Measurements from ENCODE around the gene FXYD1.

The FXYD1 gene

GRCh38 chr19:35167251-35168119 is 28.9 kb downstream of the FXYD1 start:
- H3K36me3 ChIP-seq (ENCODE audit: control insufficient read depth, insufficient read depth, low read length), result peaks cover 16% of the 10 kb centered on the region
- H3K4me3 ChIP-seq (ENCODE audit: low read length), result no peak overlapping the region
- H3K27me3 ChIP-seq (ENCODE audit: control insufficient read depth, insufficient read depth, low read length), result no peaks in the 10 kb centered on the region
- no peaks in the 10 kb centered on the region for H3K4me1 ChIP-seq (ENCODE audit: control insufficient read depth, insufficient read depth, low read length)
- H3K27ac ChIP-seq (ENCODE audit: low read depth, low read length), result no peak overlapping the region
- H3K9ac ChIP-seq (ENCODE audit: low read length), result no peak overlapping the region

- Histone ChIP-seq H3K36me3 (ENCODE audit: control insufficient read depth, insufficient read depth, low read length) (peaks cover 10% of the 10 kb centered on the region), H3K9ac (ENCODE audit: low read length) (no peak overlapping the region), H3K4me1 (ENCODE audit: control insufficient read depth, insufficient read depth, low read length) (no peaks in the 10 kb centered on the region), H3K27me3 (ENCODE audit: control insufficient read depth, insufficient read depth, low read length) (no peaks in the 10 kb centered on the region), H3K4me3 (ENCODE audit: low read length) (no peak overlapping the region), H3K27ac (ENCODE audit: low read depth, low read length) (no peak overlapping the region)
Measured at GRCh38 chr19:35168196-35168595, 29.6 kb downstream of the FXYD1 start.

- Histone ChIP-seq H3K27ac (ENCODE audit: low read depth, low read length) (no peak overlapping the region), H3K4me1 (ENCODE audit: control insufficient read depth, insufficient read depth, low read length) (no peaks in the 10 kb centered on the region), H3K27me3 (ENCODE audit: control insufficient read depth, insufficient read depth, low read length) (no peaks in the 10 kb centered on the region), H3K9ac (ENCODE audit: low read length) (no peak overlapping the region), H3K4me3 (ENCODE audit: low read length) (no peak overlapping the region), H3K36me3 (ENCODE audit: control insufficient read depth, insufficient read depth, low read length) (peaks cover 5% of the 10 kb centered on the region)
Measured at GRCh38 chr19:35169221-35169995, 30.8 kb downstream of the FXYD1 start.

- no peak overlapping the region for H3K9ac ChIP-seq (ENCODE audit: low read length)
- H3K36me3 ChIP-seq (ENCODE audit: control insufficient read depth, insufficient read depth, low read length), result peaks cover 5% of the 10 kb centered on the region
- no peak overlapping the region for H3K27ac ChIP-seq (ENCODE audit: low read depth, low read length)
- H3K27me3 ChIP-seq (ENCODE audit: control insufficient read depth, insufficient read depth, low read length), result no peaks in the 10 kb centered on the region
- no peaks in the 10 kb centered on the region for H3K4me1 ChIP-seq (ENCODE audit: control insufficient read depth, insufficient read depth, low read length)
- H3K4me3 ChIP-seq (ENCODE audit: low read length), result no peak overlapping the region
Measured at GRCh38 chr19:35170359-35171061, 31.9 kb downstream of the FXYD1 start.

GRCh38 chr19:35171730-35172129 is 33.1 kb downstream of the FXYD1 start:
- Histone ChIP-seq H3K27me3 (ENCODE audit: control insufficient read depth, insufficient read depth, low read length) (no peaks in the 10 kb centered on the region), H3K36me3 (ENCODE audit: control insufficient read depth, insufficient read depth, low read length) (no peaks in the 10 kb centered on the region), H3K27ac (ENCODE audit: low read depth, low read length) (no peak overlapping the region), H3K4me3 (ENCODE audit: low read length) (no peak overlapping the region), H3K4me1 (ENCODE audit: control insufficient read depth, insufficient read depth, low read length) (no peaks in the 10 kb centered on the region), H3K9ac (ENCODE audit: low read length) (no peak overlapping the region)

GRCh38 chr19:35174226-35174625 is 35.6 kb downstream of the FXYD1 start:
- Histone ChIP-seq H3K4me3 (ENCODE audit: low read length) (no peak overlapping the region), H3K9ac (ENCODE audit: low read length) (no peak overlapping the region), H3K36me3 (ENCODE audit: control insufficient read depth, insufficient read depth, low read length) (no peaks in the 10 kb centered on the region), H3K27ac (ENCODE audit: low read depth, low read length) (no peak overlapping the region), H3K4me1 (ENCODE audit: control insufficient read depth, insufficient read depth, low read length) (no peaks in the 10 kb centered on the region), H3K27me3 (ENCODE audit: control insufficient read depth, insufficient read depth, low read length) (no peaks in the 10 kb centered on the region)

- no peak overlapping the region for H3K9ac ChIP-seq (ENCODE audit: low read length)
- H3K36me3 ChIP-seq (ENCODE audit: control insufficient read depth, insufficient read depth, low read length), result no peaks in the 10 kb centered on the region
- no peaks in the 10 kb centered on the region for H3K4me1 ChIP-seq (ENCODE audit: control insufficient read depth, insufficient read depth, low read length)
- H3K27ac ChIP-seq (ENCODE audit: low read depth, low read length), result no peak overlapping the region
- no peak overlapping the region for H3K4me3 ChIP-seq (ENCODE audit: low read length)
- H3K27me3 ChIP-seq (ENCODE audit: control insufficient read depth, insufficient read depth, low read length), result no peaks in the 10 kb centered on the region
Measured at GRCh38 chr19:35176181-35176570, 37.6 kb downstream of the FXYD1 start.

- Histone ChIP-seq H3K4me3 (ENCODE audit: low read length) (no peak overlapping the region), H3K36me3 (ENCODE audit: control insufficient read depth, insufficient read depth, low read length) (no peaks in the 10 kb centered on the region), H3K27me3 (ENCODE audit: control insufficient read depth, insufficient read depth, low read length) (no peaks in the 10 kb centered on the region), H3K9ac (ENCODE audit: low read length) (no peak overlapping the region), H3K27ac (ENCODE audit: low read depth, low read length) (no peak overlapping the region), H3K4me1 (ENCODE audit: control insufficient read depth, insufficient read depth, low read length) (no peaks in the 10 kb centered on the region)
Measured at GRCh38 chr19:35177377-35178274, 39.0 kb downstream of the FXYD1 start.

GRCh38 chr19:35178701-35179100 is 40.1 kb downstream of the FXYD1 start:
- no peaks in the 10 kb centered on the region for H3K36me3 ChIP-seq (ENCODE audit: control insufficient read depth, insufficient read depth, low read length)
- no peaks in the 10 kb centered on the region for H3K27me3 ChIP-seq (ENCODE audit: control insufficient read depth, insufficient read depth, low read length)
- no peaks in the 10 kb centered on the region for H3K4me1 ChIP-seq (ENCODE audit: control insufficient read depth, insufficient read depth, low read length)
- H3K27ac ChIP-seq (ENCODE audit: low read depth, low read length), result no peak overlapping the region
- no peak overlapping the region for H3K4me3 ChIP-seq (ENCODE audit: low read length)
- H3K9ac ChIP-seq (ENCODE audit: low read length), result no peak overlapping the region

- Histone ChIP-seq H3K4me3 (ENCODE audit: low read length) (no peak overlapping the region), H3K4me1 (ENCODE audit: control insufficient read depth, insufficient read depth, low read length) (no peaks in the 10 kb centered on the region), H3K36me3 (ENCODE audit: control insufficient read depth, insufficient read depth, low read length) (no peaks in the 10 kb centered on the region)
Measured at GRCh38 chr19:35179830-35180229, 41.2 kb downstream of the FXYD1 start.

GRCh38 chr19:35181387-35181786 is 42.8 kb downstream of the FXYD1 start:
- Histone ChIP-seq H3K9ac (ENCODE audit: low read length) (no peak overlapping the region), H3K4me1 (ENCODE audit: control insufficient read depth, insufficient read depth, low read length) (no peaks in the 10 kb centered on the region), H3K36me3 (ENCODE audit: control insufficient read depth, insufficient read depth, low read length) (no peaks in the 10 kb centered on the region), H3K27me3 (ENCODE audit: control insufficient read depth, insufficient read depth, low read length) (no peaks in the 10 kb centered on the region), H3K4me3 (ENCODE audit: low read length) (no peak overlapping the region), H3K27ac (ENCODE audit: low read depth, low read length) (no peak overlapping the region)

More at GRCh38 chr19:35179830-35180229, 41.2 kb downstream of the FXYD1 start:
- no peaks in the 10 kb centered on the region for H3K27me3 ChIP-seq (ENCODE audit: control insufficient read depth, insufficient read depth, low read length)
- no peak overlapping the region for H3K9ac ChIP-seq (ENCODE audit: low read length)
- H3K27ac ChIP-seq (ENCODE audit: low read depth, low read length), result no peak overlapping the region

All from rectal smooth muscle tissue (tissue), 1 donor.